Right renal pelvis (tissue), 4 donors: ENCODE results near the gene LGALS3BP. TPM values are rescaled to one million over a fixed set of nuclear protein-coding genes. Genes with fewer than 3 reads are reported as not detected.
"Not testable (repeated sequence)": the region's sequence is repeated elsewhere in the genome, so short reads cannot be mapped to it uniquely, and the experiment has no call there.

Source experiments
- DNase-seq, 4 donors: peaks; one replicate each; pipeline ENCODE4 v3.0.0-alpha.2; 2013; ENCODE audit warnings: low read depth in 4 of 4, low spot score in 3 of 4, missing footprints in 1 of 4
- polyA plus RNA-seq, 4 donors: library from polyadenylated mRNA; unstranded; fragments of 120-200 nt; gene quantifications; one replicate each; pipeline ENCODE4 v1.2.1, GENCODE V29; 2013; ENCODE audit not compliant: insufficient read length in 4 of 4

Gene LGALS3BP
- polyA plus RNA-seq, 4 donors: 114 to 156 (median 136) TPM

DNA sequence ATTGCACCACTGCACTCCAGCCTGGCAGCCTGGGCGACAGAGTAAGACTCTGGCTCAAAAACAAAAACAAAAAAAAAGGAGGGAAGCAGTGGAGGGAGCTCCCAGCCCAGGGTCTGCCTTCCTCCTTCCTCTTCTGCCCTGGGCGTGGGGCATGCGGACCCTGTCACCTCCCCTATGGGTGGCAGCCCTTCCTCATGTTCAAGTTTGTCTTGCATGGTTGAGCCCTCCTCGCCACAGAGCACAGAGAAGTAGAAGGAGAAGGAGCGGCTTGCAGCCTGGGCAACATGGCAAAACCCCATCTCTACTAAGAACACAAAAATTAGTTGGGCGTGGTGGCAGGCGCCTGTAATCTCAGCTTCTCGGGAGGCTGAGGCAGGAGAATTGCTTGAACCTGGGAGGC is 33.1 kb downstream of the LGALS3BP start:
- DNase-seq: no peak

DNA sequence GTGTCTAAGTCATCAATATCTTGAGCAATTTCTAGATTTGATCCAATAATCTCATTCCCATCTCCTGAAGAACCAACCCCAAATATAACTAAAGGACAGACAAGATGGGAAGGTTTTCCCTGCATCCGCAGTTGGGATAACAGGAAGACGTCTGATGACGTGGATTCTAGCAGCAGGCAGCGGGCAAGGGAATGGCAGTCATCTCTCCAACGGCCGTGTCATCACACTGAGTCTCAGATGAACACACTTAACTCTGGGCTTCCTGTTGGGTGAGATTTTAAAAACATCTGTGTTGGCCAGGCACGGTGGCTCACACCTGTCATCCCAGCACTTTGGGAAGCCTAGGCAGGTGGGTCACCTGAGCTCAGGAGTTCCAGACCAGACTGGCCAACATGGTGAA is 33.6 kb downstream of the LGALS3BP start:
- no peak for DNase-seq

DNA sequence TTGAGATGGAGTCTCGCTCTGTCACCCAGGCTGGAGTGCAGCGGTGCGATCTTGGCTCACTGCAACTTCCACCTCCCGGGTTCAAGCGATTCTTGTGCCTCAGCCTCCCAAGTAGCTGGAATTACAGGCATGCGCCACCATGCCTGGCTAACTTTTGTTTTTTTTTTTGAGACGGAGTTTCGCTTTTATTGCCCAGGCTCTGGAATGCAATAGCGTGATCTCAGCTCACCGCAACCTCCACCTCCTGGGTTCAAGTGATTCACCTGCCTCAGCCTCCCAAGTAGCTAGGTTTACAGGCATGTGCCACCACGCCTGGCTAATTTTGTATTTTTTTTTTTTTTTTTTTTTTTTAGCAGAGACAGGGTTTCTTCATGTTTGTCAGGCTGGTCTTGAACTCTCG is 34.3 kb downstream of the LGALS3BP start:
- not testable (repeated sequence) for DNase-seq

DNA sequence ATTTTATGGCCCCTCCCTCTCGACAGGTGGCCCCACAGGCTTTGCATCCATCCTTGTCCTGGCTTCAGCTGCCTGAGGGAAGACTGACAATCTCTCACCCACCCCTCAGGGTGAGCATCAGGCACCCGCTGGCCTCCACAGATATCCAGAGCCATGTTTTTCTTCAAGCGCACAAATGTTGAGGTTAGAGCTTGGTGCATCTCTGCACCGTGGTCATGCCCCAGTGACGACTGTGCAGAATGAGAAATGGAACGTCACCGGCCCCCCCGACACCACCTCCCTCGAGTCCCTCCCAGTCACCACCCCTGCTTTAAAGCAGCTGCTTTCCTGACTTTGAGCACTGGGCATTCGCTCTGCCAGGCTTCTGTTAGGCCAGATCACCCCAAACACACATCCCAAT is 34.8 kb downstream of the LGALS3BP start:
- DNase-seq: no peak

DNA sequence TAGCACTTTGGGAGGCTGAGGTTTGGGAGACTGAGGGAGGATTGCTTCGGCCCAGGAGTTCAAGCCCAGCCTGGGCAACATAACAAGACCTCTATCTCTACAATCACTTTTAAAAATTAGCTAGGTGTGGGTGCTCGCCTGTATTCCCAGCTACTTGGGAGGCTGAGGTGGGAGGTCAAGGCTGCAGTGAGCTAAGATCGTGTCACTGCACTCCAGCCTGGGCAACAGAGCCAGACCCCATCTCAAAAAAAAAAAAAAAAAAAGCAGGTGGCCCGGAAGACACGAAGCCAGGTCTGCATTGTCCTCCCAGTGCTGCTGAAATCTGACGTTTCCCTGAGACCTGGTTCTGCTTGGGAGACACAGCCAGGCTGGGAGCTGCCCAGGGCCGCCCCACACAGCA is 35.7 kb downstream of the LGALS3BP start:
- DNase-seq: no peak

DNA sequence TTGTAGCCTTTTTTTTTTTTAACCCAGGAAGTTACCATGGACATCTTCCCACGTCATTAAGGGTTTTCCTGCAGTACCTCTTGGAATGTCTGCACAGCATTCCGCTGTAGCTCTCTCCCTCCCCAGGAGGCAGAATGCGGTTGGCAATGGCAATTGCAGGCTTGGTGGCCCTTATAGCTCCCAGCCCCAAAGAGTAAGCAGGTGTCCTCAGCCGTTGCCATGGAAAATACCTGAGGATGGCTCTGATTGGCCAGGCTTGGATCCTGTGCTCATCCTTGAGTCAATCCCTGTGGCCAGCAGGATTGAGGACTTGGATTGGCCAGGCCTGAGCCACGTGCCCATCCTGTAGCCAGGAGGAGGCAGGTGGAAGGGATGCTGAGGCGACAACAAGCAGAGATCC is 39.0 kb downstream of the LGALS3BP start:
- DNase-seq: no peak

DNA sequence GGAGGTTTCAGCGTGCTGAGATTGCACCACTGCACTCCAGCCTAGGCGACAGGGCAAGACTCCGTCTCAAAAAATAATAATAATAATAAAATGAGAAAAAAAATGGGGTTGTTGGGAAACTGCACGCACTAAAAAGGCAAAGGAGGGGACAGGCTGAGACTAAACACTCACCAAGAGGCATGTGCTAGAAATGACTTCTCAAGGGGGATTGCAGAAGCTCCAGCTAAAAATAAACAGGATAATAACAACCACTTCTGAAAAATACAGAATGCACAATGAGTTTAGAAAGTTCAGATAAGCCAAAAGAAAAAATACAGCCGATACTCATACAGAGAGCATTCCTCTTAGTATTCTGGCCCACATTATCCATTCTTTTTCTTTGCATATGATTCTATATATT is 39.5 kb downstream of the LGALS3BP start:
- DNase-seq: no peak

DNA sequence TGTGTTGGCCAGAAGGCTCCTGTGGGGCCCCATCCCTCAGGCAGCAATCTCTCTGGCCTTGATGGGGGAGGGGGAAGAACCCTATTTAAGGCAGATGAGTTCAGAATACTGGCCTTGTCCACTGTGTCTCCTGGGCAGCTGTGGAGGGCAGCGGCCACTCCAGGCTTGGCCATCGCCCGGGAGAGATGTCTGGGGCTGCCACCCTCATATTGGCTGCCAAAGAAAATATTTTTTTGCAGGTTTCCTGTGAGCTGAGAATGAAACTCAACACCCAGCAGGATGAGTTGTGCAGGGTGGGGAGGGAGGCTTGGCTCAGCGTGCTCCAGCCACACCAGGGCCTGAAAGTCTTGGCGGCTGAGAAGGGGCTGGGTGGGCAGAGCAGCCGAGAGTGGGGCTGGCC is 40.1 kb downstream of the LGALS3BP start:
- no peak for DNase-seq

DNA sequence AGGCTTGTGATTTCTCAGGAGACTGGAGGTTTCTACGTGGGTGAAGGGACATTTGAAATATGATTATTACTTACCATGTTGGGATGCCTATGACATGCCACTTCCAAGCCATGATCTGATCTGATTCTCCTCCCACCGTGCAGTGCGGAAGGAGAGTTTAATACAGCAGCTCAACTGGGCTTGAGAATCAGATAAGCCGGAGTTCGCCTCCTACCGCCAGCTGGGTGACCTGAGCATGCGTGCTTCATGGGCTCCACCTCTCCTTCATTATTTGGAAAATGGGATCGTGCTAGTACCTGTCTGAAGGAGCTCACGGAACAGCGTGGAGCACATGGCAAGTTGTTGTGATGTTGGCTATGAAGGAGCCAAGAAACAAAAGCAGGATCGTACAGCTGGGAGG is 42.2 kb downstream of the LGALS3BP start:
- no peak for DNase-seq

DNA sequence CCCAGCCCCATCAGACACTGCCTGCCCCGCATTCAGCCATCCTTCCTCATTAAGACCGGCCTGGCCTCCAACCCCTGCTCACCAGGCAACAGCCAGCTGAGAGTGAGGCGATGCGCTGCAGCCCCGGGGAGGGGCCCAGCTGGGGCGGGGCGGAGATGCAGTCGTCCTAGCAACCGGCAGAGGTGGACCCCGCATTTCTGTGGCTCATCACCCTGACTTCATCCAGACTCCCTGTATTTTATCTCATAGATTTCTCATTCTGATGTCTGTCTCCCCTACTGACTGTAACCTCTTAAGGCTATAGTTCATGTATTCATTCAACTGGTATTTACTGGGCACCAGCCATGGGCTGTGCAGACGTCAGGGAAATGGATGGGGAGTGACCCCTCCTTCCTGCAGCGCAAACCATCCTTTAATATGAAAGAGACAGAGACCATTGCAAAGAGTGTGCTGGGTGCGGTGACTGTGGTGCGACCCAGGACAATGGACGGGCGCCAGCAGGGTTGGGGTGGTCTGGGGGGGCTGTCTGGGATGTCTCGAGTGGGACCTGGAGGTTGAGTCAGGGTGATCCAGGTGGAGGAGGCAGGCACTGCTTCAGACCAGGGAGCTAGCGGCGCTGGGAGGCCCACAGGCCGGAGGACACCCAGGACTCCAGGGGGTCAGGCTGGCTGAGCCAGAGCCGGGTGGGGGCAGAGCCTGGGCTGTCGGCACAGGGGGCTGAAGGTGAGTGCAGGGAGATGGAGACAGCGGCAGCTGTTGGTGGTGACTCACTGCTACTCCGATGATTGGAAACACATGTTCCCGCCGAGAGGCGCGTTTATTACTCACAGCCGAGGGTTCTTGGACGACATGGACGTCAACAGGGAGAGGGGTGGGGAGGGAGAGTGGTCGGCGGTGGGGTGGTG is 44.1 kb downstream of the LGALS3BP start:
- no peak for DNase-seq

DNA sequence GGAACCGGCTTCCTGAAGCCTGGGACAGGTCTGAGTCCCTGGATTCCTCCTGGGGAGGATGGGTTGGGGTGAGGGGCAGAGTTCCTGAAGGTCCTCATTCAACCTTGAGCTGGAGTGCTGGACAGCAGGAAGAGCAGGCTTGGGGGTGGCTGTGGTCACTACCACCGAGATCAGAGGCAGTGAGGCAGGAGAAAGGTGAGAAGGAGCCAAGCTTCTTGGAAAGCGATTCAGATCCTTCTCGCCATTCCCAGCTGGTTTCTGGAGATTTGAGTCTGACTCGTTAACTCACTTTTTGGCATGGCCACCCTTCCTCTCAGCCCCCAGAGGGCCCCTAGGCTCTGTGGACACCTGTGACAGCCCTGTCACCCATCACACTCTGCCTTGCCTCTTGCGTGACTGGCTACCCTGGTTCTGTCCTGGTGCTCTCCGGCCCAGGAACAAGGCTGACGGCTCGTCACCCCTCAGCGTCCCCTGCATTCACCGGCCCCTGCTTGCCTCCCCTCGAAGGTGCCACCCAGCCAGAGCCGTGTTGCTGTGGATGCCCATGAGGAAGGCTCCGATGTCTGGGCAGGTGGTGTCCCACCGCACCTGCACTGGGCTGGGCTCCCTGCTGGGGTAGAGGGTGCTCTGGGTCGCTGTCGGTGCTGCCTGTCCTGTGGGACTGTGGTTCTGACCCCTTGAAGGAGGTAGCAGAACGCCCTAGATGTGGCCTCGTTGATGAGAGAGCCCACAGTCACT is 44.9 kb downstream of the LGALS3BP start:
- no peak for DNase-seq

DNA sequence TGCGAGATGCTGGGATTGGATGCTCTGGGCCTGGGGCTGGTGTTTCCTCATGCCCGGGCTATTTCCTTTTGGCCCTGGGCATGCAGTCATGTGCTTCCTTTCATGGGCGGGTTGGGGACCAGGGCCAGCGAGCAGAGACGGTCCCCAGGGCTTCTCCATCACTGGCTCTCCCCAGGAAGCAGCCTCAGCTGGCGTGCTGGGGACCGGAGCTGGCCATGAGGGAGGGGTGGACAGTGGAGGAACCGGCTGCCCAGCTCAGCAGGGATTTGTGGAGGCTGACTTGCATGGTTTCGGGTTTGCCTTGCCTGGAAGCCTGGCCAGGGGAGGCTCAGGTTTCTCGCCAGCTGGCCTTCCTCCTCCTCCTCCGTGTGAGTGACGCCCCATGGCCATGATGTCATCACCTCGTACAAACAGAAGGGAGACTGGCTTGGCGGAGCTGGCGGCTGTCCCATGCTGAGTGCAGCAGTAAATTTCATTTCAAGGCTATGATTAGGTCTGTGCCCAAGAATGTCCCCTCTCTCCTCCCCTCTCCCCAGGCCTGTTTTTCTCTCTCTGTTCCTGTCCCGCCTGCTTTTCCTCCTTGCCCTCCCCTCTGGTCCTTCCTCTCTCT is 45.7 kb downstream of the LGALS3BP start:
- peak; percentile 80 to 84 (median 82) for DNase-seq

DNA sequence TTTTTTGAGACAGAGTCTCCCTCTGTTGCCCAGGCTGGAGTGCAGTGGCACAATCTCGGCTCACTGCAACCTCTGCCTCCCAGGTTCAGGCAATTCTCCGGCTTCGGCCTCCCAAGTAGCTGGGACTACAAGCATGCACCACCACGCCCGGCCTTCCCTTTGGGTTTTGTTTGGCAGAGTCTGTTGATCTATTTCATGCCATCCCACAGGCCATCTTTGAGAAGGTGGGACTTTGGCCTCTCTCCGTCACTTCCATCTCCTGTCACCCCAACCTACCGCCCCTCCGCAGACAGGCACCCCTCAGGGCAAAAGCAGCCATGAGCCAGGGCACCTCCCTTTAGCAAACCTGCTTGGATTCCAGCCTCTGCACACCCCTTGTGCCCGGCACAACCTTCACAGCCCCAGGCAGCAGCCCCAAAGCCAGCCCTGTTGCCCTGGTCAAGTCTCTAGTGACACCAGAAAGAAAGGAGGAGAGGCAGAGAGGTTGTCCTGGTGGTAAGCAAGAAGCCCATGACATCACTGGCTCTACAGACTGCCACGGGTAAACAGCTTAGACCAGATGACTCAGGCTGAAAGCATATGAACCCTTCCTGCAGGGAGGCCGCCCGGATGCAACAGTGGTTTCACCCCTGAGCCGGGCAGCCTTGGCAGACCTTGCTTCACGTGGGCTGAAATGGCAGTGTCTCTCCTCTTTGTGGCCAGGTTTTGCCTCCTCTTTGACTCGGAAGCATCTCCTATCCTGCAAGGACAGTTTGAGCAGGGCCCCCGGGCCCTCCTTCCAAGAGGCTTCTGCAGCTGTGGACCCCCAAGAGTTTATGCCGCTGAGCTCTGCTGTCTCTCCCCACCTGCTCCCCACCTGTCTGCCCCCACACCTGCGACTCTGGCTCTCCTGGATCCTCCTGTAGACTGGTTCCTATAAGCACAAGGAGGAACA is 46.4 kb downstream of the LGALS3BP start:
- DNase-seq: no peak

DNA sequence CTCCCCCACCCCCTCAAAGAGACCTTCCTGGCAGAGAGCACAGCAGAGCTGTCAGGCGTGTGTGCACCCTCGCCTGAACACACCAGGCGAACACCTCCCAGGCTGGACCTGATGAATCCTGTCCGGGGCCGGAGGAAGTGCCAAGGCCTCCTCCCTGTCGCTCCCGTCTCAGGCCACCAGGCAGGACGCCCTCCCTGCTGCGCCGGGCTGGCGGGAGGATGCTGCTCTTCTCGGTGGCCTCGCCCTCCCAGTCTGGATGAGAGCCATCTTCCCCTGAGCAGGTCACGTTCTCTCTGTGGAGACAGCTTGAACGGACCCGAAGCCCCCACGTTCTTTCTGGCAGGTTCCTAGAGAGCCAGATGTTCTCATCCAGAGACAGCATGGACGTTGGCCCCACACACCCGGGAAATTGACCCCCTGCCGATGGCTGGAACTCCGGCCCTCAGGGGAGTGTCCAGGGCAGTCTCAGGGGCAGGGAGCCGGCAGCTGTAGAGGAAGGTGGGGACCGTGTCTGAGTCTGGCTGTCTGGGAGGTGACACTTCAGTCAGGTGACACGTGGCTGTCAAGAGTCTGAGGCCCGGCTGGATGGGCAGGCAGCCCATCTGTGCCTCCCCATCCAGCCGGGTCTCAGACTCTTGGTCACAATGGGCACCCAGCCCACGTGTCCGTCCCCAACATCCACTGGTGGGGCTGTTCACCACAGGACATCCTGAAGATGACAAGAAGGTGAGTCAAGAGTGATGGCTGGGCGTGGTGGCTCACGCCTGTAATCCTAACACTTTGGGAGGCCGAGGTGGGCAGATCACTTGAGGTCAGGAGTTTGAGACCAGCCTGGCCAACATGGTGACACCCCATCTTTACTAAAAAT is 49.6 kb downstream of the LGALS3BP start:
- DNase-seq: no peak

DNA sequence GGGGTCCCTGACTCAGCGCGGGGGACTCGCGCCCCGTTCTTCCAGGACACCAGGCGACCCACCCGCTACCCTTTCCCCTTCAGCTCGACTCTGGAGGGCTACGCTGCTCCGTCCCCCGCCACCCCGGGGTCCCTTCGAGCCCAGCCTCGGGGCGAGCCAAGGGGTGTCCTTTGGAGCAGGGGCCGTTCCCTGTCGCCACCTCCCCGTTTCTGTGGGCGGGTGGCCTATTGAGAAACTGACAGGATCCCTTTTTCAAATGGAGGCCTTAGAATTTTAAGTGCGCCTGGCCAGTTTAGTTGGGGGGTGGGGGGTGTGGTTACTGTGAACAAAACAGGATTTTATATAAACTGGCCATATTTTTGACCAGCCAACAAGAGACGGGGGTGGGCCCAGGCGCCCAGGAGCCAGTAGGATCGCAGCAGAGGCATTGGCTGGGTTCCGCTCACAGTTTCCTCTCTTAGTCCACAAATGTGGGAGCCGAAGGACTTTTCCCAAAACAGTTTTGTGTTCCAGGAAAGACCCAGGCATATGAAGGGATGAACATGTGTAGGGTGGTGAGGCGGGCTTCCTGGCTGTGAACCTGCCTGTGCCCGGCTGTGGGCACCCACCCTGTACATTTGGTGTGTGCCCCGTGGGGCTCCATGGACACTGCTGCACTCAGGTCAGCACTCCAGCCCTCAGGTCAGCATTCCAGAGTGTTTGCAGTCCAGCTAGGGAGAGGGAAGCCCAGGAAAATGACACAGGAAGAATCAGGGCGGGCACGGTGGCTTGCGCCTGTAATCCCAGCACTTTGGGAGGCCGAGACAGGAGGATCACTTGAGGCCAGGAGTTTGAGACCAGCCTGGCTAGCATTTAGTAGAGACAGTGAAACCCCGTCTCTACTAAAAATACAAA is 53.8 kb downstream of the LGALS3BP start:
- peak in 2 of 4 donors; percentile 56 to 66 for DNase-seq

DNA sequence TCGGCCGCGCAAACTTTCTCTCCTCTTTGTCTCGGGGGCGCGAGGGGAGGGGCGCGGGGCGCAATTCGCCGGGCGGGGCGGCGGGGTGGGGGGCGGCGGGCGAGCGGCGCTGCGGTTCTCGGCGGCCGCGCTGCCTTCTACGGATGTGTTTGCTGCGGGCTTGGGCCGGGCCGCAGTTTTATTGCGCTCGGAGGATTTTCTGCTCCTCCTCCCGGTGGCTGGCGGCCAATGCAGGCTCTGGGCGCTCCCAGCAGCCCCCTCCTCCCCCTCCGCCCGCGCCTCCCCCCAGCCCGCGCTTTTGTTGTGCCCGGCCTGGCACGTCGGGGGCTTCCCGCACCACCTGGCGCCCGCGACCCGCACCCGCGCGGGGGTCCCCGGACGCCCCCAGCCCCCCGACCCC is 54.5 kb downstream of the LGALS3BP start, which contains the start of gene TIMP2:
Gene TIMP2 (minus strand): TSS at position 154 of the 400 bp plus-strand sequence. CDS start 299 bp downstream, outside the sequence.
- DNase-seq: peak in 3 of 4 donors; percentile 81 to 82 (median 82)

DNA sequence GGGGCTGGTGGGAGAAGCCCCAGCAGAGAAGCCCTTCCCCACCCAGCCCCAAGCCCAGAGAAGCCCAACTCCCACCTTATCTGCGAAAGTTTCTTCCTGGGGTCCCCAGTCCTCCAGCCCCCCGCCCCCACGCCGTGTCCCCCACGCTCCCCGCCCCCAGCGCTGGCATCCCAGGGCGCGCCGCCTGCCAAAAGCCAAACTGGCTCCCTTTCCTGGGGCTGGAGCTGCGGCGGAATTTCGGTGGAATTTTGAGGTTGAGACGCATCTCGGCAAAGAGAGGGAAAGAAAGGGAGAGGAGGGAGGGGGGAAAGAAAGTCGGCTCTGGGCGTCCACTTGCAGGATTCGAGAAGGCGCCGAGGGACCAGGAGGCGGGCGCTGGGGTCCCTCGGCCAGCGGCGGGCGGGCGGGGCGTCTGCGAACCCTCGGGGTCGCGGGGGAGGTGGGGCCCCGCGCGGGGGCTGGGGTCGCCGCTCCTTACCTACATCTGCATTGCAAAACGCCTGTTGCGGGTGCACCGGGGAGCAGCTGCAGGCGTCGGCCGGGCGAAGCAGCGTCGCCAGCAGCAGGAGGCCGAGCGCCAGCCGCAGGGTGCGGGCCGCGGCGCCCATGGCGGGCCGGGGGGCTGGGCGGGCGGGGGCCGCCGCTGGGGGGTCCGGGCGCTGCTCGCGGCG is 55.1 kb downstream of the LGALS3BP start:
- DNase-seq: no peak
